ENCODE measurements around the gene NOTCH4. TPM values are rescaled to one million over a fixed set of nuclear protein-coding genes. Genes with fewer than 3 reads are reported as not detected.

The NOTCH4 gene
- total and polyA plus RNA-seq, 9 of the 15 experiments (the other 6 are each of a cell fraction or from before 2014, with no cell fraction given) = 0.24 to 4.3 (median 1.7) TPM

DNA sequence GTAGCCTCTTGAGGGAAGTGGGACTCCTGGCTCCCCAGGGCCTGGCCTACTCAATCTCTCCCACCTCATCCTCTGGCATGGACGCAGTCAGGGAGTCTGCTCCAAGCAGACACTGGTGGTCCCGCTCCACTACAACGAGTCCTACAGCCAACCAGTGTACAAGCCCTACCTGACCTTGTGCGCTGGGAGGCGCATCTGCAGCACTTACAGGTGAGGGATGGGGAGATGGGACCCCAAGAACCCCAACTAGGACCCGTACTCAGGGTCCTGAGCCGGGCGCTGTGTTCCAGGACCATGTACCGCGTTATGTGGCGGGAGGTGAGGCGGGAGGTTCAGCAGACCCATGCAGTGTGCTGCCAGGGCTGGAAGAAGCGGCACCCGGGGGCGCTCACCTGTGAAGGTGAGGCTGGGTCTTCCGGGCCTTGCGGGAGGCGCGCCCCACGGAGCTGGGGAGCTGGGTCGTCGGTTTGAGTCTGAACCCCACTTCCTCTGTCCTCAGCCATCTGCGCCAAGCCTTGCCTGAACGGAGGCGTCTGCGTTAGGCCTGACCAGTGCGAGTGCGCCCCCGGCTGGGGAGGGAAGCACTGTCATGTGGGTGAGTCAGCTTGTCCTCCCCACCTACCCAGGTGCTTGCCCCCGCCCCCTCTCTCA, 57.3 kb downstream of the NOTCH4 start:
- 92% methylated on average over 24 of the region's 30 CpGs for WGBS (ENCODE audit: insufficient coverage, low coverage, missing lambda C conversion rate)
- in situ Hi-C loops (cut with MboI) (no loop called here), intact Hi-C loops (cut with micrococcal nuclease) (loop anchor here (5.0 kb wide), 1 partner anchor 49 kb away; no protein-coding TSS in a partner anchor)
- H3K9me1 ChIP-seq (ENCODE audit: control insufficient read depth, insufficient read depth, low read length) = no peaks in the 10 kb centered on the region
- POLR2A ChIA-PET = interaction anchor here (0.6 to 4.6 kb wide), 3 partner anchors 11 to 37 kb away, joined by 3 to 30 read pairs (median 4); partner anchors contain the start of genes AGPAT1 and RNF5
- CTCF ChIA-PET (ENCODE audit: low intra/inter-chr PET ratio) = no interaction called here
- no TSS peak for BruUV-seq (replicated peaks)
- FAIRE-seq = no peak
- DNase-seq (ENCODE audit: extremely low read depth in 1 of 4, low spot score in 3 of 4) = peak; percentile 69 to 77 (median 70)
- H2AFZ ChIP-seq (ENCODE audit: low read depth, low read length) = no peak overlapping the region
- H3K4me1 ChIP-seq (replicated peaks in 1 of 2; ENCODE audit: control insufficient read depth in 2 of 2, insufficient read depth in 2 of 2, low read length in 2 of 2) = peaks cover 44 to 51% of the 10 kb centered on the region in 2 experiments
- no peak overlapping the region for H3K4me3 ChIP-seq
- peak overlapping the region in 1 of 2 experiments; percentile 88; a peak in 2 of 4 replicates for H3K9ac ChIP-seq (ENCODE audit: insufficient read depth in 1 of 2, low read depth in 2 of 2, low read length in 2 of 2)
- H3K27me3 ChIP-seq (ENCODE audit: control insufficient read depth in 2 of 2, insufficient read depth in 2 of 2, low read length in 2 of 2) = no peaks in the 10 kb centered on the region
- no peaks in the 10 kb centered on the region for H3K9me3 ChIP-seq (replicated peaks; ENCODE audit: control insufficient read depth, insufficient read depth, low read depth, low read length)
- peaks cover 80% of the 10 kb centered on the region for H3K36me3 ChIP-seq (ENCODE audit: control insufficient read depth, insufficient read depth, low read length)
- H3K4me2 ChIP-seq (ENCODE audit: insufficient read depth, low read length) = no peak overlapping the region
- H3K27ac ChIP-seq (ENCODE audit: extremely low read depth, low read depth, low read length) = 0 out of 3 replicates have a peak overlapping the region, but pooled peaks have one; percentile 10
- ATAC-seq = peak; percentile 62
- peaks cover 3% of the 10 kb centered on the region; the same call in 1 of the 3 replicates for H3K79me2 ChIP-seq (ENCODE audit: control insufficient read depth, insufficient read depth, low read length)
- H4K20me1 ChIP-seq (replicated peaks; ENCODE audit: control insufficient read depth, insufficient read depth, low read length) = no peaks in the 10 kb centered on the region
- TF ChIP-seq HNRNPL (IDR thresholded peaks at IDR 0.05; ENCODE audit: low read depth, low read length) = 0 out of 2 replicates have a peak, but pooled peaks have one; percentile 17
- peak in 1 of 2 experiments; percentile 18; a peak in 1 of 4 replicates for TF ChIP-seq MAZ (CRISPR knock-in tag; conservative IDR thresholded peaks at IDR 0.05 in 1 of 2, IDR thresholded peaks at IDR 0.05 in 1 of 2)
- no peak for TF ChIP-seq DEAF1 (CRISPR knock-in tag; IDR thresholded peaks at IDR 0.05)
- peak; percentile 61; the same call in 1 of the 2 replicates for TF ChIP-seq RBFOX2 (IDR thresholded peaks at IDR 0.05; ENCODE audit: low read depth, low read length)
- TF ChIP-seq DACH1 (IDR thresholded peaks at IDR 0.05; ENCODE audit: partially characterized antibody) = no peak
- TF ChIP-seq, protein P1, sequence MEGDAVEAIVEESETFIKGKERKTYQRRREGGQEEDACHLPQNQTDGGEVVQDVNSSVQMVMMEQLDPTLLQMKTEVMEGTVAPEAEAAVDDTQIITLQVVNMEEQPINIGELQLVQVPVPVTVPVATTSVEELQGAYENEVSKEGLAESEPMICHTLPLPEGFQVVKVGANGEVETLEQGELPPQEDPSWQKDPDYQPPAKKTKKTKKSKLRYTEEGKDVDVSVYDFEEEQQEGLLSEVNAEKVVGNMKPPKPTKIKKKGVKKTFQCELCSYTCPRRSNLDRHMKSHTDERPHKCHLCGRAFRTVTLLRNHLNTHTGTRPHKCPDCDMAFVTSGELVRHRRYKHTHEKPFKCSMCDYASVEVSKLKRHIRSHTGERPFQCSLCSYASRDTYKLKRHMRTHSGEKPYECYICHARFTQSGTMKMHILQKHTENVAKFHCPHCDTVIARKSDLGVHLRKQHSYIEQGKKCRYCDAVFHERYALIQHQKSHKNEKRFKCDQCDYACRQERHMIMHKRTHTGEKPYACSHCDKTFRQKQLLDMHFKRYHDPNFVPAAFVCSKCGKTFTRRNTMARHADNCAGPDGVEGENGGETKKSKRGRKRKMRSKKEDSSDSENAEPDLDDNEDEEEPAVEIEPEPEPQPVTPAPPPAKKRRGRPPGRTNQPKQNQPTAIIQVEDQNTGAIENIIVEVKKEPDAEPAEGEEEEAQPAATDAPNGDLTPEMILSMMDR (IDR thresholded peaks at IDR 0.05 in 2 of 3, conservative IDR thresholded peaks at IDR 0.05 in 1 of 3; ENCODE audit: insufficient read depth in 2 of 3, low read depth in 1 of 3, low read length in 3 of 3) = peak; percentile 40 to 59 (median 58)
- TF ChIP-seq EGR1 (conservative IDR thresholded peaks at IDR 0.05) = peak; percentile 26; the same call in 1 of the 2 replicates
- no peak for TF ChIP-seq PRDM10 (IDR thresholded peaks at IDR 0.05; ENCODE audit: partially characterized antibody)
- 0 out of 2 replicates have a peak, but pooled peaks have one; percentile 15 for TF ChIP-seq ARID1B (IDR thresholded peaks at IDR 0.05)
- 0 out of 2 replicates have a peak, but pooled peaks have one; percentile 16 for TF ChIP-seq C11orf30 (IDR thresholded peaks at IDR 0.05; ENCODE audit: low read depth)
- TF ChIP-seq, protein P2, sequence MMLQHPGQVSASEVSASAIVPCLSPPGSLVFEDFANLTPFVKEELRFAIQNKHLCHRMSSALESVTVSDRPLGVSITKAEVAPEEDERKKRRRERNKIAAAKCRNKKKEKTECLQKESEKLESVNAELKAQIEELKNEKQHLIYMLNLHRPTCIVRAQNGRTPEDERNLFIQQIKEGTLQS (IDR thresholded peaks at IDR 0.05) = peak; percentile 56
- TF ChIP-seq, protein P2 (CRISPR knock-in tag; conservative IDR thresholded peaks at IDR 0.05) = no peak

Measured in K562 (cell line).